GM19351 (cell line): ENCODE measurements around the gene ZNF70.

ENCODE experiments used
- ATAC-seq: cut with Tn5 transposase; IDR thresholded peaks from one replicate; pipeline ENCODE4 v1.9.1; 2021; ENCODE audit warnings: mild to moderate bottlenecking, moderate library complexity; ENCODE audit not compliant: unreplicated experiment

ZNF70 gene

DNA sequence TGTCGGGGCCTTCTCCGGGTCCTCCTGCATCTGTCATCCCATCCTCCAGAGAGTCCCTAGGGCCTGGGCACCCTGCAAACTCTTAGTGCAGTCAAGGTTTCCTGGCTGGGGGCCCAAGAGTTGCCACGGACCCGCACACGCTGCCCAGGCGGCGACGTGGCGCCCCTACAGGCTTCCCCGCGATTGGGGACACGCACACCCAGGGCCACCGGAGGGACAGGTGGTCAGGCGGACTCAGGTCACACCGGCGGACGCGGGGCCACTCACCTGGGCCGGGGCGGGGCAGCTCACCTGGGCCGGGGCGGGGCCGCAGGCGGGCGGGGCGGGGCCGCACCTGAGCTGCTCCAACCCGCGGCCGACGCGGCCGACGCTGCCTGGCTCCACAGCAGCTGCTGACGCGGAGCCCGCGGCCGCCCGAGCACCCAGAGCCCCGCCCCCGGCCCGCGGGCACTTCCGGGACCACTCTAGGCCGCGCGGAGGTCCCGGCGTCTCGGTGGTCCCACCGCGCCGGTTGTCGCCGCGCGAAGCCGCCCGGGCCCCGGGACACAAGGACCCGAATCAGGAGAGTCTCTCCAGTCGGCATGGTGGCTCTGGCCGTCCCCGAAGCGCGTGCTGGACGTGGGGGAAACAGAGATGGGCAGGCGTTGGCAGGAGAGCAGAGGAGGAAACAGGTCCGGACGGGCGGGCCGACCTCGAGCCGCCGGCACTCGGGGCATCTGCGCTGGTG, at the start of gene ZNF70:
Gene ZNF70 (minus strand): TSS at position 399 of the 727 bp plus-strand sequence. CDS start 5,972 bp downstream, outside the sequence.
- peak; percentile 75 for ATAC-seq

DNA sequence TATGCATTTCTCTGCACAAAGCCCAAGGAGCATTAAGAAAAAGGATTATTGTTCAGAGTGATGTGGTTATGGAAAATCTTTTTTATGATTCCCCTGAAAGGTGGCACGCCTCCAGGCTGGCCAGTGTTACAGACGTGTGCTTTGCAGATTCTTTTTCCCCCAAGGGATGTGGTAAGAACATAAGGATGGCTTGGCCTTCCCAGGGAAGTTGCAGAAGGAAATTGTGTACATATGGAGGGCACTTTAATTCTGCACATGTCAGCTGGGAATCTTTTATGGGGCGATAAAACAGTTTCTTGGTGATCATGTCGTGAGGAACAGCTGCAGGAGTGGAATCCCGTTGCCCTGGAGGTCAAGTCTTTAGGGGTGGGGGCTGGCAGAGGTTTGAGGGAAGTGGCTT, 45.5 kb upstream of the ZNF70 start:
- no peak for ATAC-seq

DNA sequence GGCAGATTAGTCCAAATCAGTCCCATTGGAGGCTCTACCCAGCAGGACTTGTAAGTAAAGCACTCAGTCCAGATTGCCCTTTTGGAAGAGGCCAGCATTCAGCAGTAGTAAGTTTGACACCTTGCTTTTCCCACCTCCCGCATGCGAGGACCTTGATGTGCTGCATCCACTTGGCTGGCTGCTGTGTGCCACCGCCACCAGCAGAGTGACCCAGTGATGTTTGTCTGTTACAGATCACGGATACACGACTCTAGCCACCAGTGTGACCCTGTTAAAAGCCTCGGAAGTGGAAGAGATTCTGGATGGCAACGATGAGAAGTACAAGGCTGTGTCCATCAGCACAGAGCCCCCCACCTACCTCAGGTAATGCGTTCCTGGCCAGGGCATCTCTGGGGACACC, 42.4 kb upstream of the ZNF70 start:
- ATAC-seq = no peak

DNA sequence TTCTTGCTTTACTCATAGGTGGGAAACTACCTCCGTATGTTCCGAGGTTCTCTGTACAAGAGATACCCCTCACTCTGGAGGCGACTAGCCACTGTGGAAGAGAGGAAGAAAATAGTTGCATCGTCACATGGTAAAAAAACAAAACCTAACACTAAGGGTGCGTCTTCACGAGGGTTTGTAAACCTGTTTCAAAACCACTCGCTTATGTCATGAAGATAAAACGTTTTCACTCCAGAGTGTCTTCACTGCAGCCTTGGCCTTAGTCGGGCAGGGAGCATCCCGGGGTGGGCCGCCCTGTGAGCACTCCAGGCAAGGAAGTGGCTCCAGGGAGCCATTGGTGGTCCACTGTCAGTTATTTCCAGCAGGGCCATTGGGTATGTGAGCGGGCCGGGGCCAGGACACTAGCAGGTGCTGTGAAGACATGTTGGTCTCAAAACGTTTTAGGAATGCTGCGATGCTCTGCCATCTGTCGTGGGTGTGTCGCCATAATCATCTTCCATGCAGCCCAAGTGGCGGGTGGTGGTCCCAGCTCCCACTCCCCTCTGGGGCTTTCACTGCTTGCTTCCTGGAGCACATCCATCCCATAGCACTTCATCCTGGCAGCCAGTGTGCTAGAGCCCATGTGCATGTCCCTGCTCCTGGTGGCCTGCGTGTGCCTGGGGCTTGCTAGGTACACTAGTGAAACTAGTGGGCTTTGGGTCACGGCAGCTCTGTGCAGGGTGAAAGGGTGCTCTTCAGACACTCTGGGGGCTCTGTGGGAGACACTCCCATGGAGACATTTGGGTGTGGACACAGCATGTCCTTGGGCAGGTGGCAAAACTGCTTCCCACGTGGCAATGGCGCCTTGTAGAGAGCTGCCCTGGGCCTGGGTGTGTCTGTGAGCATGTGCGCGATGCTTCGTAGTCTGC, 41.1 kb upstream of the ZNF70 start:
- no peak for ATAC-seq

DNA sequence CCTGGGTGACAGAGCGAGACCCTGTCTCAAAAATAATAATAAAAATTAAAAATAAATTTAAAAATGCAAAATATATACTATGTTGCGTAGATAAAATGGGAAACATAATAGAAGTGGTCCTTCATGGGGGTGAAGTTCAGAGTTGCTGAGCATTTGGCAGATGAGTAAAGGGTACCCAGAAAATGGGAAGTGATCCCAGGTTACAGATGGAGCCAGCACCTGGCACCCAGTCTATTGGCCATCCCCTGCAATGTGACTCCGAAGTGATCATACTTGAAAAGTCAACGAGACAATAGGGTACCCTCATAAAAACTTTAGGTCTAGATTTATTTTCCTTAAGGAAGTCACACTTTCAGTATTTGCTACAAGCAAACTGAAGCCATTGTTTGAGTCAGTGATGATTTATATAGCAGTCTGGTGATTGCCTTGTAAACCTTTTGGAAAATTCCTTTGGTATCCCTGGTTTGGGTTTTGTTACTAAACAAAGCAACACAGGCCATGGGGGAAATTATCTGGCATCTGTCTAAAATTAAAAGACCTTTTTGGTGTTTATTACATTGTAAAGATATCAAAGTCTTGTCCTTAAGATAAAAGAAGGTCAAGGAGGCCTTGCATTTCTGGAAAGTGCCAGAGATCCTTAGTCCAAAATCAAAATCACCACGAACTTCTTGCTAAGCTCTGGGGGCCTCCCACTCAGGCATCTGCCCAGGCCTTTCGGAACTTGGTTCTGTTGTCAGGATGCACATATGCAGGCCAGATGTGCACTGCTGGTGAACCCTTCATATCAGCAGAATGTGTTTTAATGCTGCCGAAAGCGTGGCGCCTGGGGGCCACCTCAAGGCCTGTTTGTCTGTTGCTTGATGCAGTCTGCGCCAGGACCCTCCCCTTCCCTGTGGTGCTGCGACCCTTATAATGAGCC, 40.2 kb upstream of the ZNF70 start:
- no peak for ATAC-seq

DNA sequence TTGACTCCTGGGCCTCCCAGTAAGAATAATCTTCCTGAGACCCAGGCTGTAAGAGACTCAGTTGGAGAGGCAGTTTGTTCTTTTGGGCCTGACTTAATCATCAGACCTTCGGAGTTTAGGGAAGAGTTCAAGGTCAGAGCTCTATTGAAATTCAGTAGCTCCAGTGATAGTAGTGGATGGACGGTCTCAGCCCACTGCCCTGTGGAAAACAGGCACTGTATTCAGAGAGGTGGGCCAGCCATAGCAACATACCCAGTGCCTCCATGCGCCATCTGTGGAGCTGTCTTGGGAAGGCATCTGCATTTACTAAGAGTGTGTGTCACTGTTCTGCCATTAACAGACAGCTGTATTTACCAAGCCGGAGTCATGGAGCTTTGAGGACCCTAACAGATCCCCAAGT, 38.7 kb upstream of the ZNF70 start:
- no peak for ATAC-seq

DNA sequence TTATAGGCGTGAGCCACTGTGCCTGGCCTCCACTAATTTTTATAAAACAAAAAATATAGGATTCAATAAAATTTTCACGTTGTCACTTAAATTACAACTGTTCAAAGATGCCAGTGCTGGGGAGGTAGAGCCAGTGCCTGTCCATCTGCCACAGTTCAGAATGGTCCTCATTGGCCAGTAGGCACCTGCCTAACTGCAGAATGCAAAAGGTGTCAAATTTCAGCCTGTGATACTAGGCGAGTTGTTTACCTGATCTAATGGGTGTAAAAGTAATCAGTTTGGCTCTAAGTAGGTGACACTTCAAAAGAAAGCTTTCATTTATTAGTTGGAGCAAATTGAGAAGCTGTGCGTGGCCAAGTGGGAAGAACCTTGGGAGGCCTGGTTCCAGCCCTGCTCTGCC, 38.2 kb upstream of the ZNF70 start:
- ATAC-seq = no peak

DNA sequence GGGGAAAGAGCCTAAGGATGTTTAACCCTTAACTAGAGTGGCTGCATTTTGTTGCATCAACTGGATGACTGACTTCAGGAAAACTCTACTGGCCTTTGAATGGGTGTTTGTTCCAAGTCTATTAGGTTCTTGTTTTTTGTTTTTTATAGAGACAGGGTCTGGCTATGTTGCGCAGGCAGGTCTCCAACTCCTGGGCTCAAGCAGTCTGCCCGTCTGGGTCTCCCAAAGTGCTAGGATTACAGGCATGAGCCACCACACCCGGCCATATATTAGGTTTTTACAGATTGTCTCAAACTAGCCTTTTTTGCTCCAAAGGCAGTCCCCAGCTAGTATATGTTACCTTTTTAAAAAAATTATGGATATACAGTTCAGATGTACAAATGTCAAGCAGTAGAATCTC, 37.0 kb upstream of the ZNF70 start:
- ATAC-seq = no peak

DNA sequence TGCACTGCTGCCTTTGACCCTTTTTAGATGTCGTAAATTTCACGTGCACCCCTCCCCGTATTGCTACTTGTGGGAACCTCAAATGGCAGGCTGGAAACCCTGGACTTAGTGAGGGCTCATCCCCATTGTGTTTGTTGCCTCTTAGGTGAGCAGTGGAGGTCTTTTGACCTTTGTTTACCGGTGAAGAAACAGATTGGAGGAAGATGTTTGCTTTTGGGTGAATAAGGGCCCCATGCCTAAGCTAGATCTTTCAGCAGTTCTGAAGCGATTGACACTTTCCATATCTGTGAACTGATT, 36.6 kb upstream of the ZNF70 start:
- peak; percentile 20 for ATAC-seq

DNA sequence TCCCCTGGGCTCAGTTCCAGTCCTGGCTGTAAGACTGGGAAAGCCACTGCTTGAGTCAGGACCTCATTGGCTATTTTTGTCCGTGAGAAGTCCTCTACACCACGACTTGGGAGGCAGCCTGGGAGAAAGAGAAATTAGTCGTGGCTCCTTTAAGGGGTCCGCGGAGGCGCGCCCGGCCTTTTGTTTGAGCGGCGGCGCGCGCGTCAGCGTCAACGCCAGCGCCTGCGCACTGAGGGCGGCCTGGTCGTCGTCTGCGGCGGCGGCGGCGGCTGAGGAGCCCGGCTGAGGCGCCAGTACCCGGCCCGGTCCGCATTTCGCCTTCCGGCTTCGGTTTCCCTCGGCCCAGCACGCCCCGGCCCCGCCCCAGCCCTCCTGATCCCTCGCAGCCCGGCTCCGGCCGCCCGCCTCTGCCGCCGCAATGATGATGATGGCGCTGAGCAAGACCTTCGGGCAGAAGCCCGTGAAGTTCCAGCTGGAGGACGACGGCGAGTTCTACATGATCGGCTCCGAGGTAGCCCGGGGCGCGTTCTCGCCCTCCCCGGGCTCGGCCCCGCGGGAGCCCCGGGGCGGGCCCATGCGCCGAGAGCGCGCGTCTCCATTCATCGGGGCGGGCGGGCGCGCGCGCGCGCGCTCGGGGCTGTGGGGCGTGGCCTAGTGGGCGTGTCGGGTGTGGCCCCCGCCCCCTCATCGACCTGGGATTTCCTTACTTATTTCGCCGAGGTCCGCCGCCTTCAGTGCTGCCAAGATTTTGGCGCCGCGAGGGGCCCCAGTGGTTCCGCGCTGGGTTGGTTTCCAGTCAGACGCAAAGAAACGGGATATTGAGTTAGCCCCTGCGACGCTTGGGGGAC, 36.1 kb upstream of the ZNF70 start, which contains the start of gene SMARCB1:
Gene SMARCB1 (plus strand): TSS at position 215 of the 848 bp plus-strand sequence. CDS start 204 bp downstream, at position 419.
- ATAC-seq = peak; percentile 66

DNA sequence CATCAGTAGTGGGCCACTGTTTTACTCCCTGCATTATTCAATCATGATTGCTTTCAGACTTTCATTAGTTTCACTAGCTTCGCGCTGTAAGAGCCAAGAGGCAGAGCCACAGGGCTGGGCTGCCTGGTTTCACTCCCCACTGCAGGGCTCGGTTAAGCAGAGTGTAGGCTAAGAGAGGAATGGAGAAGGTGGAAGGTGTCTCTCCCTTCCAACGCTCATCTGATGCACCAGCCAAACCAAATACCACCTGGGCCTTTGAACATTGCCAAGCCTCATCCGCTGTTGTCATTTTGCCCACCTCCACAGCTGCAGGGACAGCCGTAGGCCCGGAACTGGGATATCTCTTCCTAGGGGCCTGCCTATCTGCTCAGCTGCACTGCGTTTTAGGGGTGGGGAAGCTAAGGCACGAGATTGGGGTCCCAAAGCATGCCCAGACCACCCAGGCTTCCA, 35.4 kb upstream of the ZNF70 start:
- no peak for ATAC-seq

DNA sequence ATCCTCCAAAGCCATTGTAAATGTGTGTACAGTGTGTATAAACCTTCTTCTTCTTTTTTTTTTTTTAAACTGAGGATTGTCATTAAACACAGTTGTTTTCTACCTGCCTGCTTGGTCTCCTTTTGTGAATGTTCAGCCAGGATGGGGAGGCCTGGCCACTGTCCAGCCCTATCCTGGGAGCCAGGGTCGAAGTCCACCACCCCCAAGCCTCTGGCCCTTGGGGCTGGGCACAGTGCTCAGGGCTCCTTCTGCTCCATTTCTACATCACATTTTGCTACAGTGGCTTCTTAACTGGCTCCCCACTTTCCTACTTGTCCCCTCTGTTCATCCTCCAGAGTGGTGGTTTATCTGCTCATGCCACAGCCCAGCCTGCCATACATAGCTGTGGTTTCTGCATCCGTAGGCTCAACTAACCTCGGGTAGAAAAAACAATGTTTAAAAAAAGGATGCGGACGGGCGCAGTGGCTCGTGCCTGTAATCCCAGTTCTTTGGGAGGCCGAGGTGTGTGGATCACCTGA, 33.4 kb upstream of the ZNF70 start:
- no peak for ATAC-seq

DNA sequence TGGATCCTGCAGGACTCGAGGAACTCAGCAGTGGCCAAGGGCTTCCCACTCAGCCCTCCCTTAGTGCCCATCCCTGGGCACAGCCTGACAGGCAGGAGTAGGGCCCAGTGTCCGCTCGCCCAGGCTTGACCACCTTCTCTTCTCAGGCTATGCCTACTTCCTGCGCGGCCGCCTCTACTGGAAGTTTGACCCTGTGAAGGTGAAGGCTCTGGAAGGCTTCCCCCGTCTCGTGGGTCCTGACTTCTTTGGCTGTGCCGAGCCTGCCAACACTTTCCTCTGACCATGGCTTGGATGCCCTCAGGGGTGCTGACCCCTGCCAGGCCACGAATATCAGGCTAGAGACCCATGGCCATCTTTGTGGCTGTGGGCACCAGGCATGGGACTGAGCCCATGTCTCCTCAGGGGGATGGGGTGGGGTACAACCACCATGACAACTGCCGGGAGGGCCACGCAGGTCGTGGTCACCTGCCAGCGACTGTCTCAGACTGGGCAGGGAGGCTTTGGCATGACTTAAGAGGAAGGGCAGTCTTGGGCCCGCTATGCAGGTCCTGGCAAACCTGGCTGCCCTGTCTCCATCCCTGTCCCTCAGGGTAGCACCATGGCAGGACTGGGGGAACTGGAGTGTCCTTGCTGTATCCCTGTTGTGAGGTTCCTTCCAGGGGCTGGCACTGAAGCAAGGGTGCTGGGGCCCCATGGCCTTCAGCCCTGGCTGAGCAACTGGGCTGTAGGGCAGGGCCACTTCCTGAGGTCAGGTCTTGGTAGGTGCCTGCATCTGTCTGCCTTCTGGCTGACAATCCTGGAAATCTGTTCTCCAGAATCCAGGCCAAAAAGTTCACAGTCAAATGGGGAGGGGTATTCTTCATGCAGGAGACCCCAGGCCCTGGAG, 32.6 kb upstream of the ZNF70 start:
- ATAC-seq = no peak

DNA sequence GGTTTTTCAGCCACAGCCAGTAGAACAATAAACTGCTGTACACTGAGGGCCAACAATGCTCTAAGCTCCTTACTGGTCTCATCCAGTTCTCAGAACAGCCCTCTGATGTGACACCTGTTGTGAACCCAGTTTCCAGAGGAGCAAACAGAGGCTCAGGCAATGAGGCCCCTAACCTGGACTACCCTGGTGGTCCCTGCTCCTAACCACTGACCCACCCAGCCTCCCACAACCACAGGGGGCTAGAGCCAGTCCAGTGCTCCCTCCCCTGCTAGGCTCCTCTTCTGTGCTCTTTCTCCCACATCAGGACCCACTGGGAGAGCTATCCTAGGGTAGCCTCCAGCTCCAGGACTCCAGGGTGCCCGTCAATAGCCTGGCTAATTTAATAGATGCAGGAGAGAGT, 31.8 kb upstream of the ZNF70 start:
- no peak for ATAC-seq

DNA sequence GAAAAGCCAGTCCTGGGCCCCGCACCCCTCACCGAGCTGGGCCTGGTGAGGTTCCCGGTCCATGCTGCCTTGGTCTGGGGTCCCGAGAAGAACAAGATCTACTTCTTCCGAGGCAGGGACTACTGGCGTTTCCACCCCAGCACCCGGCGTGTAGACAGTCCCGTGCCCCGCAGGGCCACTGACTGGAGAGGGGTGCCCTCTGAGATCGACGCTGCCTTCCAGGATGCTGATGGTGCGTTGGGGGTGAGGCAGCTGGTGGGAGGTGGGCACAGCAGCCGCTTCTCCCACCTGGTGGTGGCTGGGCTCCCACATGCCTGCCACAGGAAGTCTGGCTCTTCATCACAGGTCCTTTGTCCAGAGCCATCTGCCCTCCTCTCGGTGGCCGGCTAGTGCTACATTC, 31.3 kb upstream of the ZNF70 start:
- no peak for ATAC-seq

DNA sequence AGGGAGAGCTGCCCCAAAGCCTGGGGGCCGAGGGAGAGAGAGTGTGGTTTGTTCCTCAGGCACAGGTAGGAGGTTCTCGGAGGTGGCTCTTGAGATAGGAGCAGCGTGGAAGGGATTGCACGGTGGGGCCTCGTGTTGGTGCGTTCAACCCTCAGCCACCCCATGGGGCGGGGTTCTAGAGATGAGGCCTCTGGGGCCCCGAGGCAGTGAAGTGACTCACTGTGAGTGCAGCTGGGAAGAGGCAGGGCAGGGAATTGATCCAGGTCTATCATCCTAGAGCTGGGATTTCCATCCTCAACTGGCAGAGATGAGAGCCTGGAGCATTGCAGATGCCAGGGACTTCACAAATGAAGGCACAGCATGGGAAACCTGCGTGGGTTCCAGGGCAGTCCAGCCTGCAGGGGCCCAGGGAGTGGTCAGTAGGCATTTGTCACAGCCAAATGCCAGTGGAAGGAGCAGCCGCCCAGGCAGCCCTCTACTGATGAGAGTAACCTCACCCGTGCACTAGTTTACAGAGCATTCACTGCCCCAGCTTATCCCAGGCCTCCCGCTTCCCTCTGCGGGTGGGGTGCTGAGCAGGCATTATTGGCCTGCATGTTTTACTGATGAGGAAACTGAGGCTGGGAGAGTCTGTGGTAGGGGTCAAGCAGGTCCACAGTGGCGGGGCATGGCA, 30.7 kb upstream of the ZNF70 start:
- ATAC-seq = no peak

DNA sequence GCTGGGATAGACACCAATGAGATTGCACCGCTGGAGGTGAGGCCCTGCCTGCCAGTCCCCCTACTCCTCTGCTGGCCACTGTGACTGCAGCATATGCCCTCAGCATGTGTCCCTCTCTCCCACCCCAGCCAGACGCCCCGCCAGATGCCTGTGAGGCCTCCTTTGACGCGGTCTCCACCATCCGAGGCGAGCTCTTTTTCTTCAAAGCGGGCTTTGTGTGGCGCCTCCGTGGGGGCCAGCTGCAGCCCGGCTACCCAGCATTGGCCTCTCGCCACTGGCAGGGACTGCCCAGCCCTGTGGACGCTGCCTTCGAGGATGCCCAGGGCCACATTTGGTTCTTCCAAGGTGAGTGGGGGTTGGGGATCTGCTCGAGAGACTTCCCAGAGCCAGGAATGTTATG, 30.2 kb upstream of the ZNF70 start:
- no peak for ATAC-seq

DNA sequence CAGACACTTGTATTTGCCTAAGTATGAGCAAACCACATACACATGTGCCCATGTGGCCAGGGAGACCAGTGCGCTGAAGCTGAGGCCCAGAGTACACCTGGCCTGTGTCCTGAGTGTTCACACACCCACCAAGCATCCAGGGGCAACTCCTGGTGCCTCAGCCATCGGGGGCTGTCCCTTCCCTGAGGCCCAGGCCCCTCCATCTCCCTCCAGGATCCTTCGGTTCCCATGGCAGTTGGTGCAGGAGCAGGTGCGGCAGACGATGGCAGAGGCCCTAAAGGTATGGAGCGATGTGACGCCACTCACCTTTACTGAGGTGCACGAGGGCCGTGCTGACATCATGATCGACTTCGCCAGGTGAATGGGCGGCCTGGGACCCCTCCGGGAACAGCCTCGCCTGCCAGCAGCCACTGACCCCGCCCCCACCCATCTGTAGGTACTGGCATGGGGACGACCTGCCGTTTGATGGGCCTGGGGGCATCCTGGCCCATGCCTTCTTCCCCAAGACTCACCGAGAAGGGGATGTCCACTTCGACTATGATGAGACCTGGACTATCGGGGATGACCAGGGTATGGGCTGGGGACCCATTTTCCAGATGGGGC, 29.3 kb upstream of the ZNF70 start:
- ATAC-seq = no peak
